ENCODE data around the gene HNRNPR. TPM values are rescaled to one million over a fixed set of nuclear protein-coding genes. Genes with fewer than 3 reads are reported as not detected.

HNRNPR gene
- total RNA-seq, 1 donor from 2014 or later = 113 TPM

DNA sequence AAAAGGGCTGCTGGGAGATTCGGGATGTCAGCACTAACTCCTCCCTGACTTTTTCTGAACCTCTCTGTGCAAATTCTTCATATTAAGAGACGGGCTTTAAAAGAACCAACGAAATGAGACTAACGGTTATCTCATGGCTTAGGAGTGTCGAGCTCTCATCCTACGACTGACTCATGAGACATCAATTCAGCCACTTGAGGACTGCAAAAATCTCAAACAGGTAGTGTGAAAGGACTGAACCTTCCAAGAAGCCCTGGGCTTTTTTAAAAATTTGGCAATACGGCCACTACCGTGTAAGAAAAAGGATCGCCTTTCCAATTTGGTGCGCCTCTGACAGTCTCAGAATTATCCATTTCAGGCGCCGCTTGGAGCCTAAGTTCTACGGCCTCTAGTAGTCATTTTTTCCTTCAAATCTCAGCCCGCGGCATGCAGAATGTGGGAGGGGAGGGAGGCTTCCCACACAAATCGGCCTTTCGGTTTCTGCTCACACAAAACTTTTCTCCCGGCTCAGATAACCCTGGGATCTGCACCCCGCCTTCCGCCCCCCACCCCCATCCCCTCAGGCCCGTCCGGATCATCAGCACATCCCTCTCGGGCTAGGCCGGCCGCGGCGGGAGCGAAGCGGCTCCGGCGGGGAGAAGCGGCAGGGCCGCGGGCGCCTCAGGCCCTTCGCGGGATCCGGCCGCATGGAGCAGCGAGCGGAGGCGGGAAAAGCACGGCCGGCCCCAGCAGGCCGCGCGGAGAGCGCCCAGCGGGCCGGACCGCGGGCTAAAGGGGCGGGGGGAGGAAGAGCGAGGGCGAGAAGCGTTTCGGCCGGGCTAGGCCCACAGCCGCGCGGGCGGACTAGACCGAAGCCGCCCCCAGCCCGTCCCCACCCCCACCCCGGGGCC is 618 bp downstream of the HNRNPR start:
- Histone ChIP-seq H3K9ac (ENCODE audit: low read length) (peak overlapping the region; percentile 92), H2AFZ (ENCODE audit: low read depth, low read length) (no peak overlapping the region), H3K79me2 (ENCODE audit: insufficient read depth, low read length) (peaks cover 54% of the 10 kb centered on the region), H3K27me3 (ENCODE audit: insufficient read depth, low read length) (no peaks in the 10 kb centered on the region), H3K4me3 (ENCODE audit: insufficient read depth, low read depth, low read length) (peak overlapping the region; percentile 80), H3K9me3 (ENCODE audit: insufficient read depth, low read depth, low read length) (no peaks in the 10 kb centered on the region), H3K4me1 (ENCODE audit: insufficient read depth, low read length) (peaks cover 31% of the 10 kb centered on the region), H4K20me1 (ENCODE audit: insufficient read depth, low read length) (peaks cover 47% of the 10 kb centered on the region), H3K36me3 (ENCODE audit: insufficient read depth, low read length) (no peaks in the 10 kb centered on the region), H3K27ac (ENCODE audit: low read depth, low read length) (peak overlapping the region; percentile 97), H3K4me2 (ENCODE audit: low read length) (peak overlapping the region; percentile 94)
- Mint-ChIP-seq H3K4me1 (ENCODE audit: low read depth, unreplicated experiment) (peaks cover 21% of the 10 kb centered on the region), H3K4me3 (ENCODE audit: unreplicated experiment) (peak overlapping the region; percentile 93), H3K9me3 (ENCODE audit: unreplicated experiment) (no peaks in the 10 kb centered on the region), H3K36me3 (ENCODE audit: low read depth, unreplicated experiment) (peaks cover 2% of the 10 kb centered on the region), H3K27me3 (ENCODE audit: low read depth, unreplicated experiment) (no peaks in the 10 kb centered on the region), H3K27ac (ENCODE audit: unreplicated experiment) (peak overlapping the region; percentile 90)
- TF ChIP-seq, protein P1, sequence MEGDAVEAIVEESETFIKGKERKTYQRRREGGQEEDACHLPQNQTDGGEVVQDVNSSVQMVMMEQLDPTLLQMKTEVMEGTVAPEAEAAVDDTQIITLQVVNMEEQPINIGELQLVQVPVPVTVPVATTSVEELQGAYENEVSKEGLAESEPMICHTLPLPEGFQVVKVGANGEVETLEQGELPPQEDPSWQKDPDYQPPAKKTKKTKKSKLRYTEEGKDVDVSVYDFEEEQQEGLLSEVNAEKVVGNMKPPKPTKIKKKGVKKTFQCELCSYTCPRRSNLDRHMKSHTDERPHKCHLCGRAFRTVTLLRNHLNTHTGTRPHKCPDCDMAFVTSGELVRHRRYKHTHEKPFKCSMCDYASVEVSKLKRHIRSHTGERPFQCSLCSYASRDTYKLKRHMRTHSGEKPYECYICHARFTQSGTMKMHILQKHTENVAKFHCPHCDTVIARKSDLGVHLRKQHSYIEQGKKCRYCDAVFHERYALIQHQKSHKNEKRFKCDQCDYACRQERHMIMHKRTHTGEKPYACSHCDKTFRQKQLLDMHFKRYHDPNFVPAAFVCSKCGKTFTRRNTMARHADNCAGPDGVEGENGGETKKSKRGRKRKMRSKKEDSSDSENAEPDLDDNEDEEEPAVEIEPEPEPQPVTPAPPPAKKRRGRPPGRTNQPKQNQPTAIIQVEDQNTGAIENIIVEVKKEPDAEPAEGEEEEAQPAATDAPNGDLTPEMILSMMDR (IDR thresholded peaks at IDR 0.05; ENCODE audit: insufficient read depth, low read depth, low read length) = no peak
- TF ChIP-seq EZH2 (IDR thresholded peaks at IDR 0.05; ENCODE audit: insufficient read depth, low read length) = no peak
- FAIRE-seq (peak; percentile 68), DNase-seq (ENCODE audit: low read depth) (peak; percentile 83)

DNA sequence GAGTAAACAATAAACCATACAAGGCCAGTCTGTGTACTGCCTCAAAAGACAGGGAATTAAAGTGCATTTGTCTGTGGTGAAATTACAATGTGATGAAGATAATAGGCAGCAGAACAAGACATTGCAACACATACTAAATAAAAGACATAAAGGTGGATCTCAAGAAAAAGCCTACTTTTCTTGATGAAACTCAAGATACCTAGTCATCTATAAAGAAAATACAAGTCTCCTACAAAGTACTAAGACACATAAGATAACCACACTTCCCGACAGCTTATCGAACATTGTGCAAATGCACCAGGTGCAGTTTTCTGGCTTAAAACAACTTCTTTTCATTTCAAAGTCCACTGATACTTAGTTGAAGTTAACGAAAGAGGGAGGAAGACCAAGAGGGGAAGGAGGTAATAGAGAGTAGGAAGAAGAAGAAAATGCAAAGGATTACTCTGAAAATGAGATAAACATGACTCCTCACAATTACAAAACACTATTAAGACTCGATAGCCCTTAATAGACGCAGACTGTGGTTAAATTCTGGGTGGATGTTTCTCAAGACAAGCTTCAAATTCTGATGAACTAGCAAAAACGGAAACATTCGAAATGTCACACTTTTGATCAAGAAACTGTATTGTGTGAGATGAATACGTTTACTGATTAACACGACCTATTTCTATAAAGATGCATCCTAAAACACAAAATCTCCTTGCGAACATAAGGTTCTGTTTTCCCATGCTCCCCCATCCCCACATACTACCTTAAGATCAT is 2.0 kb downstream of the HNRNPR start:
- Histone ChIP-seq H4K20me1 (ENCODE audit: insufficient read depth, low read length) (peaks cover 59% of the 10 kb centered on the region), H3K36me3 (ENCODE audit: insufficient read depth, low read length) (peaks cover 6% of the 10 kb centered on the region)
- no peaks in the 10 kb centered on the region for H3K9me3 Mint-ChIP-seq (ENCODE audit: unreplicated experiment)

More for the DNA sequence above, 2.0 kb downstream of the HNRNPR start:
- peak overlapping the region; percentile 92 for H3K9ac ChIP-seq (ENCODE audit: low read length)
- H3K4me1 Mint-ChIP-seq (ENCODE audit: low read depth, unreplicated experiment) = peaks cover 24% of the 10 kb centered on the region
- peak overlapping the region; percentile 94 for H3K4me2 ChIP-seq (ENCODE audit: low read length)
- FAIRE-seq (no peak), DNase-seq (ENCODE audit: low read depth) (no peak)
- TF ChIP-seq EZH2 (IDR thresholded peaks at IDR 0.05; ENCODE audit: insufficient read depth, low read length) = no peak
- TF ChIP-seq, protein P1 (IDR thresholded peaks at IDR 0.05; ENCODE audit: insufficient read depth, low read depth, low read length) = no peak
- peak overlapping the region; percentile 90 for H3K27ac Mint-ChIP-seq (ENCODE audit: unreplicated experiment)
- peaks cover 67% of the 10 kb centered on the region for H3K79me2 ChIP-seq (ENCODE audit: insufficient read depth, low read length)
- peaks cover 10% of the 10 kb centered on the region for H3K36me3 Mint-ChIP-seq (ENCODE audit: low read depth, unreplicated experiment)
- peaks cover 31% of the 10 kb centered on the region for H3K4me1 ChIP-seq (ENCODE audit: insufficient read depth, low read length)
- H3K27me3 Mint-ChIP-seq (ENCODE audit: low read depth, unreplicated experiment) = no peaks in the 10 kb centered on the region
- no peak overlapping the region for H2AFZ ChIP-seq (ENCODE audit: low read depth, low read length)
- peak overlapping the region; percentile 97 for H3K27ac ChIP-seq (ENCODE audit: low read depth, low read length)
- H3K9me3 ChIP-seq (ENCODE audit: insufficient read depth, low read depth, low read length) = no peaks in the 10 kb centered on the region
- no peaks in the 10 kb centered on the region for H3K27me3 ChIP-seq (ENCODE audit: insufficient read depth, low read length)
- peak overlapping the region; percentile 93 for H3K4me3 Mint-ChIP-seq (ENCODE audit: unreplicated experiment)
- H3K4me3 ChIP-seq (ENCODE audit: insufficient read depth, low read depth, low read length) = peak overlapping the region; percentile 80
